DOHH2 (cell line): ENCODE results near the gene ZMYND8.
"Not testable (repeated sequence)": the region's sequence is repeated elsewhere in the genome, so short reads cannot be mapped to it uniquely, and the experiment has no call there.

Experiments
- H3F3A ChIP-seq: fragments of 200-600 bp; sonication (generic), shearing (Covaris generic); 2 replicates; pipeline ENCODE4 v1.6.0; 2016; ENCODE audit warnings: antibody characterized with exemption, mild to moderate bottlenecking; ENCODE audit not compliant: control insufficient read depth, insufficient read depth
- H3K27ac ChIP-seq: fragments of 200-600 bp; sonication (generic); 2 replicates; pipeline ENCODE4 v1.5.1; 2014; ENCODE audit warnings: low read depth, mild to moderate bottlenecking, low read length, moderate library complexity
- H3K27me3 ChIP-seq: fragments of 200-600 bp; sonication (generic); 2 replicates; pipeline ENCODE4 v1.6.1; 2014; ENCODE audit warnings: mild to moderate bottlenecking, low read length, mixed read lengths; ENCODE audit not compliant: control insufficient read depth
- H3K36me3 ChIP-seq: fragments of 200-600 bp; sonication (generic); 2 replicates; pipeline ENCODE4 v1.6.1; 2014; ENCODE audit warnings: mild to moderate bottlenecking, low read length, moderate library complexity, mixed read lengths; ENCODE audit not compliant: control insufficient read depth
- H3K4me1 ChIP-seq: fragments of 200-600 bp; sonication (generic); 2 replicates; pipeline ENCODE4 v1.6.1; 2014; ENCODE audit warnings: mild to moderate bottlenecking, low read length, mixed read lengths; ENCODE audit not compliant: control insufficient read depth
- H3K4me2 ChIP-seq: fragments of 200-600 bp; sonication (generic); 2 replicates; pipeline ENCODE4 v1.6.0; 2014; ENCODE audit warnings: mild to moderate bottlenecking, low read length, moderate library complexity
- H3K4me3 ChIP-seq: fragments of 200-600 bp; sonication (generic); 2 replicates; pipeline ENCODE4 v1.5.1; 2014; ENCODE audit warnings: mild to moderate bottlenecking, low read length, mixed read lengths
- H3K79me2 ChIP-seq: fragments of 200-600 bp; sonication (generic); 2 replicates; pipeline ENCODE4 v1.6.1; 2014; ENCODE audit warnings: mild to moderate bottlenecking, low read length, mixed read lengths; ENCODE audit not compliant: control insufficient read depth
- H3K9me2 ChIP-seq: fragments of 200-600 bp; sonication (generic); replicated peaks from 2 replicates; pipeline ENCODE4 v1.6.1; 2014; ENCODE audit warnings: mild to moderate bottlenecking, low read length, mixed read lengths; ENCODE audit not compliant: control insufficient read depth
- H3K9me3 ChIP-seq: fragments of 200-600 bp; sonication (generic); 2 replicates; pipeline ENCODE4 v1.6.1; 2014; ENCODE audit warnings: antibody characterized with exemption, low read length, mixed read lengths; ENCODE audit not compliant: control insufficient read depth, insufficient read depth
- H4K20me1 ChIP-seq: fragments of 200-600 bp; sonication (generic); 2 replicates; pipeline ENCODE4 v1.6.0; 2014; ENCODE audit warnings: low read depth, mild to moderate bottlenecking, antibody characterized with exemption, low read length, moderate library complexity; ENCODE audit not compliant: control insufficient read depth, insufficient read depth
- CTCF ChIP-seq: fragments of 200-600 bp; sonication (generic); IDR thresholded peaks from one replicate; pipeline ENCODE4 v1.5.1; 2014; ENCODE audit warnings: antibody characterized with exemption, mild to moderate bottlenecking, low read depth, low read length; ENCODE audit not compliant: poor library complexity, severe bottlenecking
- EZH2phosphoT487 ChIP-seq: fragments of 200-600 bp; sonication (generic); IDR thresholded peaks from 2 replicates; pipeline ENCODE4 v1.6.1; 2017; ENCODE audit warnings: borderline replicate concordance, mild to moderate bottlenecking, antibody characterized with exemption, low read length, moderate library complexity, mixed read lengths

The ZMYND8 gene

GRCh38 chr20:47278907-47279348, 77.6 kb downstream of the ZMYND8 start:
- Histone ChIP-seq H3K27me3 (no peaks in the 10 kb centered on the region), H3K4me3 (no peak overlapping the region), H3K4me2 (no peak overlapping the region), H3K4me1 (no peaks in the 10 kb centered on the region), H3F3A (peaks cover 2% of the 10 kb centered on the region), H3K27ac (no peak overlapping the region), H4K20me1 (no peaks in the 10 kb centered on the region), H3K9me3 (no peaks in the 10 kb centered on the region), H3K9me2 (no peaks in the 10 kb centered on the region), H3K79me2 (peaks cover 11% of the 10 kb centered on the region), H3K36me3 (peaks cover 85% of the 10 kb centered on the region)
- TF ChIP-seq CTCF = no peak
- no peak for TF ChIP-seq EZH2phosphoT487

GRCh38 chr20:47277535-47277872, 79.0 kb downstream of the ZMYND8 start:
- Histone ChIP-seq H3K79me2 (peaks cover 24% of the 10 kb centered on the region), H3K36me3 (peaks cover 82% of the 10 kb centered on the region)
- H3K4me1 ChIP-seq, H3K27me3 ChIP-seq, H3K9me3 ChIP-seq, H3K27ac ChIP-seq, H3K9me2 ChIP-seq, H3K4me3 ChIP-seq, H3K4me2 ChIP-seq, H3F3A ChIP-seq, H4K20me1 ChIP-seq: not testable (repeated sequence)

- H4K20me1 ChIP-seq = no peaks in the 10 kb centered on the region
- peaks cover 81% of the 10 kb centered on the region for H3K36me3 ChIP-seq
- H3K4me2 ChIP-seq = no peak overlapping the region
- TF ChIP-seq CTCF (no peak), EZH2phosphoT487 (no peak)
- H3F3A ChIP-seq = peaks cover 5% of the 10 kb centered on the region
- no peaks in the 10 kb centered on the region for H3K27me3 ChIP-seq
- no peak overlapping the region for H3K4me3 ChIP-seq
- H3K27ac ChIP-seq = no peak overlapping the region
- H3K9me3 ChIP-seq = no peaks in the 10 kb centered on the region
- H3K79me2 ChIP-seq = peaks cover 29% of the 10 kb centered on the region
- H3K4me1 ChIP-seq = peaks cover 7% of the 10 kb centered on the region
- H3K9me2 ChIP-seq = no peaks in the 10 kb centered on the region
Observed at GRCh38 chr20:47276851-47277534, 79.5 kb downstream of the ZMYND8 start.

GRCh38 chr20:47276251-47276650, 80.2 kb downstream of the ZMYND8 start:
- TF ChIP-seq EZH2phosphoT487 (no peak), CTCF (no peak)
- Histone ChIP-seq H3K4me3 (no peak overlapping the region), H3K4me2 (no peak overlapping the region), H3K79me2 (peaks cover 36% of the 10 kb centered on the region), H4K20me1 (no peaks in the 10 kb centered on the region), H3F3A (peaks cover 5% of the 10 kb centered on the region), H3K27ac (no peak overlapping the region), H3K9me2 (no peaks in the 10 kb centered on the region), H3K36me3 (peaks cover 80% of the 10 kb centered on the region), H3K4me1 (peaks cover 7% of the 10 kb centered on the region), H3K9me3 (no peaks in the 10 kb centered on the region), H3K27me3 (no peaks in the 10 kb centered on the region)
